K562 (cell line): ENCODE data around the gene METTL25B. TPM values are rescaled to one million over a fixed set of nuclear protein-coding genes. Genes with fewer than 3 reads are reported as not detected.

Source experiments
- ATAC-seq: fragments of 200-7000 bp; cut with Tn5 transposase; 3 replicates; pipeline ENCODE4 v1.9.1; 2020; ENCODE audit warnings: moderate library complexity
- BruUV-seq: library from RNA; stranded (reverse); fragments of 400-500 nt; replicated peaks from 2 replicates; lab custom pipeline; 2021; lab: Mats Ljungman, UMichigan
- CTCF ChIA-PET: fragments of 300-600 bp; formaldehyde crosslinking; extraction: SDS; loops from one replicate; lab custom pipeline; 2021; ENCODE audit warnings: low intra/inter-chr PET ratio; lab: Yijun Ruan, JAX
- POLR2A ChIA-PET: fragments of 300-600, 350-650 bp; sonication (Branson Sonifier 250); formaldehyde crosslinking; extraction: SDS; loops from one replicate; lab custom pipeline; 2021; ENCODE audit warnings: antibody characterized with exemption, inconsistent platforms; lab: Yijun Ruan, JAX
- DNase-seq, 4 experiments: peaks; one replicate each; pipeline versions ENCODE4 v3.0.0 to v3.0.0-alpha.2; 2011 to 2018; ENCODE audit warnings: low spot score in 3 of 4, mixed read lengths in 3 of 4; ENCODE audit errors: extremely low read depth in 1 of 4
- FAIRE-seq: peaks from 2 replicates; lab custom pipeline; 2011; peaks lifted over from hg19 to GRCh38; lab: Jason Lieb, UNC
- H2AFZ ChIP-seq: 2 replicates; pipeline ENCODE4 v1.6.0; 2011; ENCODE audit warnings: low read depth, low read length, control low read depth, inconsistent platforms
- H3K27ac ChIP-seq: fragments of 200-600 bp; 3 replicates; pipeline ENCODE4 v1.8.0; 2011; ENCODE audit warnings: low read depth, mild to moderate bottlenecking, control low read depth, inconsistent platforms, low read length, moderate library complexity, mixed read lengths; ENCODE audit errors: extremely low read depth
- H3K27me3 ChIP-seq, 2 experiments: fragments of 300-600 bp in 1 of 2; 2 replicates in 1 of 2; 3 replicates in 1 of 2; pipeline versions ENCODE4 v1.6.0 to v1.8.0; 2011; ENCODE audit warnings: inconsistent platforms in 2 of 2, low read length in 2 of 2, mild to moderate bottlenecking in 1 of 2, mixed read lengths in 1 of 2, moderate library complexity in 1 of 2; ENCODE audit not compliant: control insufficient read depth in 2 of 2, insufficient read depth in 2 of 2
- H3K36me3 ChIP-seq: fragments of 300-600 bp; 3 replicates; pipeline ENCODE4 v1.8.0; 2011; ENCODE audit warnings: mild to moderate bottlenecking, low read length, inconsistent platforms; ENCODE audit not compliant: control insufficient read depth, insufficient read depth
- H3K4me1 ChIP-seq, 2 experiments: fragments of 200-600 bp in 1 of 2; replicated peaks in 1 of 2; 2 replicates in 1 of 2; 3 replicates in 1 of 2; pipeline versions ENCODE4 v1.5.1 to v1.8.0; 2011; ENCODE audit warnings: inconsistent platforms in 2 of 2, low read length in 2 of 2, mild to moderate bottlenecking in 1 of 2, mixed read lengths in 1 of 2, moderate library complexity in 1 of 2; ENCODE audit not compliant: control insufficient read depth in 2 of 2, insufficient read depth in 2 of 2
- H3K4me2 ChIP-seq: 2 replicates; pipeline ENCODE4 v1.6.1; 2011; ENCODE audit warnings: low read length, control low read depth, inconsistent platforms, mixed read lengths; ENCODE audit not compliant: insufficient read depth
- H3K4me3 ChIP-seq: fragments of 200-600 bp; sonication (generic), shearing (Covaris generic); 2 replicates; pipeline ENCODE4 v1.5.1; 2016; ENCODE audit warnings: control low read depth, inconsistent platforms
- H3K79me2 ChIP-seq: fragments of 200-600 bp; 3 replicates; pipeline ENCODE4 v1.8.0; 2011; ENCODE audit warnings: low read length, inconsistent platforms; ENCODE audit not compliant: control insufficient read depth, insufficient read depth
- H3K9ac ChIP-seq, 2 experiments: 2 replicates each; pipeline versions ENCODE4 v1.6.0 to v1.6.1; 2011; ENCODE audit warnings: low read depth in 2 of 2, low read length in 2 of 2, control low read depth in 1 of 2, inconsistent platforms in 1 of 2, mild to moderate bottlenecking in 1 of 2, mixed read lengths in 1 of 2; ENCODE audit not compliant: insufficient read depth in 1 of 2
- H3K9me1 ChIP-seq: one replicate; pipeline ENCODE4 v1.6.0; 2011; ENCODE audit warnings: inconsistent platforms, mild to moderate bottlenecking, low read length, moderate library complexity; ENCODE audit not compliant: control insufficient read depth, insufficient read depth
- H3K9me3 ChIP-seq: replicated peaks from 2 replicates; pipeline ENCODE4 v1.5.1; 2011; ENCODE audit warnings: low read depth, low read length, inconsistent platforms; ENCODE audit not compliant: control insufficient read depth, insufficient read depth
- H4K20me1 ChIP-seq: replicated peaks from 2 replicates; pipeline ENCODE4 v1.6.1; 2011; ENCODE audit warnings: low read length, inconsistent platforms, mixed read lengths; ENCODE audit not compliant: control insufficient read depth, insufficient read depth
- CHCHD3 ChIP-seq: fragments of 250-450 bp; sonication (Bioruptor Pico); IDR thresholded peaks from 2 replicates; pipeline ENCODE4 v2.1.2; 2022; ENCODE audit warnings: mild to moderate bottlenecking
- CLOCK ChIP-seq: fragments of 250-450 bp; sonication (Bioruptor Pico); IDR thresholded peaks from 2 replicates; pipeline ENCODE4 v1.4.0; 2020; ENCODE audit warnings: mild to moderate bottlenecking, moderate library complexity, borderline replicate concordance
- SP1 ChIP-seq: sonication (generic); formaldehyde crosslinking; IDR thresholded peaks from 2 replicates; pipeline ENCODE4 v1.8.1; 2022; ENCODE audit warnings: mild to moderate bottlenecking, missing genetic modification reagents
- ZNF436 ChIP-seq: fragments of 250-450, 450-650 bp; sonication (Bioruptor Pico); formaldehyde crosslinking; IDR thresholded peaks from 2 replicates; pipeline ENCODE4 v1.7.0; 2020; ENCODE audit warnings: mild to moderate bottlenecking
- WGBS: fragments of 100-300 bp; shearing (Covaris generic); methylation state at CpG from one replicate; pipeline ENCODE4 v1.1.6; 2016; ENCODE audit warnings: low coverage, mixed read lengths; ENCODE audit not compliant: insufficient coverage; ENCODE audit errors: missing lambda C conversion rate; 5-methylcytosine and 5-hydroxymethylcytosine counted together
- in situ Hi-C: fragments of 300-500 bp; cut with MboI; formaldehyde crosslinking; loops from 4 replicates; pipeline ENCODE4 v1.15.0; 2018; ENCODE audit warnings: inconsistent platforms, mixed read lengths
- intact Hi-C: fragments of 100-400 bp; cut with micrococcal nuclease; formaldehyde crosslinking; loops from 2 replicates; pipeline ENCODE4 v1.14.2; 2022
- polyA plus RNA-seq, 8 experiments: library from polyadenylated mRNA; depleted of rRNA in 4 of 8; stranded (reverse) in 5 of 8; unstranded in 3 of 8; fragments of >200 nt; fragmentation: Nextera tagmentation in 2 of 8; fragmentation: Illumina TruSeq in 1 of 8; extraction: Ambion mirVana in 2 of 8; extraction: Trizol in 1 of 8; gene quantifications; 2 replicates each; pipeline versions ENCODE4 v1.2.1 to v1.2.3, GENCODE V29; 2011 to 2014; ENCODE audit warnings: inconsistent platforms in 1 of 8, missing spikeins in 1 of 8
- total RNA-seq, 7 experiments: library from RNA; depleted of rRNA in 6 of 7; stranded (reverse); fragments of >200 nt in 6 of 7; fragmentation: Illumina TruSeq in 2 of 7; extraction: Trizol in 2 of 7; gene quantifications; 2 replicates each; pipeline versions ENCODE4 v1.2.1 to v1.2.3, GENCODE V29; 2011 to 2021; ENCODE audit warnings: low replicate concordance in 1 of 7

Gene METTL25B
- total and polyA plus RNA-seq, 9 of the 15 experiments (the other 6 are each of a cell fraction or from before 2014, with no cell fraction given): 7.7 to 48.3 (median 33.1) TPM

DNA sequence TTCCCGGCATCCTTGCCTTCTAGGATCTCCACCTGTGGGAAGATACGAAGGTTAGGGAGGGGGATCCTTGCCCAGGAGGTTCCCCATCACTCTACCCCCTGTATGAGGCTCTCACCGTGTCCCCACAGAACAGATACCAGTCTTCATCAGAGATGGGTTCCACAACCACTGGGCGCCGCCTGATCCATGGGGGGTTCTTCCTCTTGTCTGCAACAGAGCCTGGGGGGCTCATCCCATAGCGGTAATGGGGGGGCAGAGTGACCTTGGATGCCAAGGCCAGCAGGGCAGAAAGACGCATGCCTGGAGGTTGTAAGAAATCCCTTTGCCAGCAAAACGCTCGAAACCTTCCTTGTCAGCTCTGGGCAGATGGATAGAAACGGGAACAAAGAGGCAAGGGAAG, 10.1 kb downstream of the METTL25B start:
- H4K20me1 ChIP-seq: no peaks in the 10 kb centered on the region
- in situ Hi-C loops (loop anchor here (25.0 kb wide), 1 partner anchor 1426 kb away; the partner anchor contains the start of genes FDPS, PKLR and RUSC1), intact Hi-C loops (no loop called here)
- ATAC-seq (no peak), DNase-seq (no peak), FAIRE-seq (no peak)
- H3K4me3 ChIP-seq: no peak overlapping the region
- H3K9me3 ChIP-seq: no peaks in the 10 kb centered on the region
- H2AFZ ChIP-seq: no peak overlapping the region
- peaks cover 70% of the 10 kb centered on the region; the same call in 2 of the 3 replicates for H3K36me3 ChIP-seq
- CTCF ChIA-PET: interaction anchor here (0.6 kb wide), 1 partner anchor 190 kb away, joined by 3 read pairs; no protein-coding TSS in a partner anchor
- no peak overlapping the region for H3K9ac ChIP-seq
- H3K4me1 ChIP-seq: peaks cover 10 to 18% of the 10 kb centered on the region in 2 experiments
- no peaks in the 10 kb centered on the region for H3K27me3 ChIP-seq
- H3K27ac ChIP-seq: no peak overlapping the region
- no TSS peak for BruUV-seq
- no peak overlapping the region for H3K4me2 ChIP-seq
- POLR2A ChIA-PET: interaction anchor here (1.1 to 1.6 kb wide), 2 partner anchors 10 to 29 kb away, joined by 5 to 8 read pairs; partner anchors contain the start of genes ISG20L2, METTL25B and PRCC
- H3K79me2 ChIP-seq: peaks cover 23% of the 10 kb centered on the region
- WGBS: 91% methylated on average over 10 of the region's 10 CpGs
- no peak for TF ChIP-seq CHCHD3 (CRISPR knock-in tag)
- TF ChIP-seq ZNF436 (CRISPR knock-in tag): no peak
- TF ChIP-seq SP1 (CRISPR knock-in tag): no peak
- TF ChIP-seq CLOCK (CRISPR knock-in tag): no peak
- no peaks in the 10 kb centered on the region for H3K9me1 ChIP-seq
